ENCODE data around the gene SETBP1. TPM values are rescaled to one million over a fixed set of nuclear protein-coding genes. Genes with fewer than 3 reads are reported as not detected.

Gene SETBP1
- total and polyA plus RNA-seq, 2 of the 4 experiments (the other 2 are of a cell fraction) = 0.19 to 0.36 TPM

- CTCF ChIA-PET = no interaction called here
- H2BK20ac ChIP-seq (ENCODE audit: low read depth, low read length) = no peak overlapping the region
- intact Hi-C loops (cut with micrococcal nuclease) (no loop called here), dilution Hi-C loops (cut with HindIII; ENCODE audit: low sequenced_read_pairs, unreplicated experiment) (no loop called here), in situ Hi-C loops (cut with MboI; ENCODE audit: low sequenced_read_pairs) (no loop called here)
- no peak overlapping the region for H2BK120ac ChIP-seq (ENCODE audit: low read depth, low read length)
- no peak overlapping the region for H3K4me3 ChIP-seq (ENCODE audit: insufficient read depth, low read depth, low read length)
- no peaks in the 10 kb centered on the region for H3K9me3 ChIP-seq (ENCODE audit: control insufficient read depth, insufficient read depth, low read length)
- H3K4ac ChIP-seq (ENCODE audit: low read depth, low read length) = no peak overlapping the region
- H4K91ac ChIP-seq (ENCODE audit: insufficient read depth, low read depth, low read length) = no peak overlapping the region
- no peak overlapping the region for H3K27ac ChIP-seq (ENCODE audit: insufficient read depth, low read length)
- H2BK15ac ChIP-seq (ENCODE audit: low read depth, low read length) = no peak overlapping the region
- no CpG with 5 or more reads among the region's 3 CpGs for WGBS, 2 experiments (ENCODE audit: extremely low coverage in 2 of 2, insufficient read length in 1 of 2)
- H2AK5ac ChIP-seq (ENCODE audit: low read depth, low read length) = no peak overlapping the region
- H3K79me1 ChIP-seq (ENCODE audit: low read depth in 1 of 2, low read length in 2 of 2) = no peaks in the 10 kb centered on the region
- no peak overlapping the region for H4K5ac ChIP-seq (ENCODE audit: low read depth, low read length)
- no peaks in the 10 kb centered on the region for H3K9me1 ChIP-seq (ENCODE audit: insufficient read depth, low read length)
- no TSS peak for BruUV-seq (replicated peaks)
- H3K23ac ChIP-seq (ENCODE audit: low read depth, low read length) = no peak overlapping the region
- peaks cover 5% of the 10 kb centered on the region; the same call in 1 of the 2 replicates for H3K27me3 ChIP-seq (ENCODE audit: control insufficient read depth, insufficient read depth, low read length)
- H3K36me3 ChIP-seq (ENCODE audit: control insufficient read depth, insufficient read depth, low read length) = no peaks in the 10 kb centered on the region
- H4K8ac ChIP-seq (ENCODE audit: low read depth in 2 of 2, low read length in 2 of 2) = no peak overlapping the region
- no peak overlapping the region for H3K9ac ChIP-seq (ENCODE audit: low read depth, low read length)
- H2AK9ac ChIP-seq (replicated peaks; ENCODE audit: low read depth, low read length, poor library complexity) = no peak overlapping the region
- no peak overlapping the region for H3K18ac ChIP-seq (ENCODE audit: low read depth, low read length)
- ATAC-seq (ENCODE audit: low read depth) (no peak), DNase-seq (peak; percentile 28)
- TF ChIP-seq RAD21 (IDR thresholded peaks at IDR 0.05; ENCODE audit: low read length) = no peak
- TF ChIP-seq CHD1 (IDR thresholded peaks at IDR 0.05; ENCODE audit: low read depth, low read length) = no peak
- no peak for TF ChIP-seq USF2 (IDR thresholded peaks at IDR 0.05; ENCODE audit: low read depth, low read length)
- no peak for TF ChIP-seq POLR2A (IDR thresholded peaks at IDR 0.05; ENCODE audit: low read depth, low read length)
- TF ChIP-seq RCOR1 (IDR thresholded peaks at IDR 0.05; ENCODE audit: insufficient replicate concordance, low read length) = no peak
- no peak for TF ChIP-seq NFE2L2 (IDR thresholded peaks at IDR 0.05; ENCODE audit: low read depth, low read length)
- TF ChIP-seq CEBPB (IDR thresholded peaks at IDR 0.05; ENCODE audit: low read depth, low read length) = no peak
- TF ChIP-seq FOS (IDR thresholded peaks at IDR 0.05; ENCODE audit: low read depth, low read length) = no peak
- POLR2A ChIA-PET (ENCODE audit: unreplicated experiment) = no interaction called here
- H3K4me1 ChIP-seq (ENCODE audit: control insufficient read depth, insufficient read depth, low read length) = no peaks in the 10 kb centered on the region
- H2AFZ ChIP-seq (replicated peaks; ENCODE audit: low read length, poor library complexity) = no peak overlapping the region
- H3K14ac ChIP-seq (replicated peaks; ENCODE audit: low read depth, low read length) = no peak overlapping the region
- no peak overlapping the region for H2BK5ac ChIP-seq (ENCODE audit: low read depth, low read length, poor library complexity, severe bottlenecking)
- H4K20me1 ChIP-seq (ENCODE audit: insufficient read depth, low read length) = no peaks in the 10 kb centered on the region
- H3K4me2 ChIP-seq (ENCODE audit: low read depth, low read length) = no peak overlapping the region
- no peak overlapping the region for H3K56ac ChIP-seq (ENCODE audit: extremely low read depth, insufficient read depth, low read length)
Measured at GRCh38 chr18:44781886-44782285, 101.2 kb downstream of the SETBP1 start.

Measured in IMR-90 (cell line).